Motor neuron (in vitro differentiated cells): ENCODE results near the gene TMEM134. TPM values are rescaled to one million over a fixed set of nuclear protein-coding genes. Genes with fewer than 3 reads are reported as not detected.
"Not testable (repeated sequence)": the region's sequence is repeated elsewhere in the genome, so short reads cannot be mapped to it uniquely, and the experiment has no call there.

Experiments used
- ATAC-seq, 8 experiments: fragments of 200-7000 bp; cut with Tn5 transposase; replicated peaks in 6 of 8; 2 replicates each; pipeline ENCODE4 v1.8.0; 2021; ENCODE audit warnings: mild to moderate bottlenecking in 8 of 8, moderate library complexity in 8 of 8
- H3K27ac ChIP-seq, 2 donors: fragments of 250-450 bp; sonication (Bioruptor Pico); 2 replicates each; pipeline ENCODE4 v1.9.0; 2021; ENCODE audit warnings: antibody characterized with exemption in 2 of 2, mild to moderate bottlenecking in 2 of 2, moderate library complexity in 1 of 2
- H3K4me1 ChIP-seq, 2 donors: fragments of 250-450 bp; sonication (Bioruptor Pico); replicated peaks in 1 of 2; 2 replicates each; pipeline ENCODE4 v1.6.1; 2021; ENCODE audit warnings: antibody characterized with exemption in 2 of 2, mild to moderate bottlenecking in 2 of 2, moderate library complexity in 1 of 2
- H3K4me3 ChIP-seq, 5 donors: fragments of 250-450 bp; sonication (Bioruptor Pico); 2 replicates each; pipeline ENCODE4 v1.9.0; 2021; ENCODE audit warnings: antibody characterized with exemption in 5 of 5, mild to moderate bottlenecking in 5 of 5, moderate library complexity in 4 of 5
- WGBS, 10 experiments: fragments of 450-650 bp; shearing (Covaris generic); methylation state at CpG; one replicate each; pipeline ENCODE4 v1.0.0; 2022; 5-methylcytosine and 5-hydroxymethylcytosine counted together
- in situ Hi-C, 9 experiments: fragments of 400-800 bp; cut with MboI; loops; one replicate each; pipeline ENCODE4 v1.15.0; 2021; ENCODE audit warnings: low sequenced_read_pairs in 9 of 9, low pct_unique_long_range_greater_than_20kb in 2 of 9; ENCODE audit not compliant: unreplicated experiment in 9 of 9
- total RNA-seq, 8 experiments: library from RNA; unstranded; fragments of 300-600 nt; gene quantifications; 2 replicates each; pipeline versions ENCODE4 v1.2.3 to v1.2.4, GENCODE V29; 2022

The TMEM134 gene
- total RNA-seq, 8 experiments from 2014 or later: 9.9 to 30.6 (median 17.2) TPM

- Histone ChIP-seq H3K4me1 (peaks cover 0 to 3% of the 10 kb centered on the region in 2 donors), H3K4me3 (no peak overlapping the region), H3K27ac (no peak overlapping the region)
- in situ Hi-C loops: loop anchor here in 1 of 9 experiments (25.0 kb wide), 1 partner anchor 102 kb away; the partner anchor contains the start of gene RAD9A
- 20 to 100% (median 95%) methylated on average over 1 to 8 of the region's 25 CpGs; no CpG with 5 or more reads in 5 of the 10 experiments for WGBS, 10 experiments
- no peak for ATAC-seq
These were observed 20.3 kb upstream of the TMEM134 start for GRCh38 chr11:67489203-67489884.

DNA sequence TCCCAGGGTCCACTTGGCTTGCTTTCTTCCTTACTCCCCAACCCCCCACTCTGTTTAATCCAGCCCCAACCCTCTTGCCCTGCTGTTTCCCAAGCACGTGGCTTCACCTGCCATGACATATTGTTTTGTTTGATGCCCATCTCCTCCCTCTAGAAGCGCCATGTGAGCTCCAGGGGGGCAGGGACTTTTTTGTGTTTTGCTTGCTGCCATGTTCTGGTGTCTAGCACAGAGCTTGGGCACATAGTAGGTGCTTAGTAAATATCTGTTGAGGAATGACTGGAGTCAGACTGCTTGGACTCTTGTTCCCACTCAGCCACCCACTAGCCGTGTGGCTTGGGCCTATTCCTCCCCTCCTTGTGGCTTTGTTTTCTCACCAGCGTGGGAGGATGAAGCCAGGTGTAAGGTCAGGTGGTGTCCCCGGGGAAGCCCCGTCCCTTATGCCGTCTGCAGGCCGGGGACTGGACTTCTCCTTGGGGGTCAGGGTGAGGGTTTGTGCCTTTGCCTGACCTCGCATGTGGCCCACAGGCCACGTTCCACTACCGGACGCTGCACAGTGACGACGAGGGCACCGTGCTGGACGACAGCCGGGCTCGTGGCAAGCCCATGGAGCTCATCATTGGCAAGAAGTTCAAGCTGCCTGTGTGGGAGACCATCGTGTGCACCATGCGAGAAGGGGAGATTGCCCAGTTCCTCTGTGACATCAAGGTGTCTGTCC is 17.6 kb upstream of the TMEM134 start:
- ATAC-seq: no peak
- Histone ChIP-seq H3K4me3 (no peak overlapping the region), H3K27ac (no peak overlapping the region), H3K4me1 (peaks cover 6 to 12% of the 10 kb centered on the region in 2 donors)
- WGBS, 10 experiments: 64 to 100% (median 93%) methylated on average over 2 to 16 of the region's 20 CpGs; no CpG with 5 or more reads in 4 of the 10 experiments
- in situ Hi-C loops: loop anchor here in 1 of 9 experiments (25.0 kb wide), 1 partner anchor 99 kb away; the partner anchor contains the start of gene RAD9A

DNA sequence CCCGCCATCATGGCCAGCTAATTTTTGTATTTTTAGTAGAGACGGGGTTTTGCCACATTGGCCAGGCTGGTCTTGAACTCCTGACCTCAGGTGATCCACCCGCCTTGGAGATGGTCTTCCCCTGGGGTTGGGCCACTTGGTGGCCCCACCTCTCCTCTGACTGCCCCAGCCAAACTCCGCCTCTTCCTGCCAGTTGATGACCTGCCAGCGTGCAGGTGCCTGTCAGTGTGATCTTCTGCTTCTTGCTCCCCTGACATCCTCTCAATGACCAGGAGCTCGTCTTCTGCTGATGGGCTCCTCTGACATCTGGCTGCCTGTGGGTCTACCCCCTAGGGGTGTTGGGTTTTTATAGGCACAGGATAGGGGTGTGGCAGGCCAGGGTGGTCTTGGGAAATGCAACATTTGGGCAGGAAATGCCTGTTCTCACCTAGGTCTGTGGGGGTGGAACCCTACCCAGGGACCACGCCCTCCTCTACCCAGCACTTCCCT is 16.9 kb upstream of the TMEM134 start:
- peaks cover 6 to 12% of the 10 kb centered on the region in 2 donors for H3K4me1 ChIP-seq
- in situ Hi-C loops: loop anchor here in 1 of 9 experiments (25.0 kb wide), 1 partner anchor 99 kb away; the partner anchor contains the start of gene RAD9A
- WGBS, 10 experiments: 90 to 100% (median 100%) methylated on average over 1 to 4 of the region's 7 CpGs; no CpG with 5 or more reads in 7 of the 10 experiments
- ATAC-seq, H3K4me3 ChIP-seq, H3K27ac ChIP-seq: not testable (repeated sequence)

- Histone ChIP-seq H3K4me3 (no peak overlapping the region), H3K27ac (no peak overlapping the region), H3K4me1 (peaks cover 6 to 12% of the 10 kb centered on the region in 2 donors)
- ATAC-seq: no peak
- in situ Hi-C loops: loop anchor here in 1 of 9 experiments (25.0 kb wide), 1 partner anchor 98 kb away; the partner anchor contains the start of gene RAD9A
- WGBS, 10 experiments: 33 to 87% (median 68%) methylated on average over 1 to 9 of the region's 11 CpGs; no CpG with 5 or more reads in 2 of the 10 experiments
These were observed 15.8 kb upstream of the TMEM134 start for GRCh38 chr11:67484847-67485311.

DNA sequence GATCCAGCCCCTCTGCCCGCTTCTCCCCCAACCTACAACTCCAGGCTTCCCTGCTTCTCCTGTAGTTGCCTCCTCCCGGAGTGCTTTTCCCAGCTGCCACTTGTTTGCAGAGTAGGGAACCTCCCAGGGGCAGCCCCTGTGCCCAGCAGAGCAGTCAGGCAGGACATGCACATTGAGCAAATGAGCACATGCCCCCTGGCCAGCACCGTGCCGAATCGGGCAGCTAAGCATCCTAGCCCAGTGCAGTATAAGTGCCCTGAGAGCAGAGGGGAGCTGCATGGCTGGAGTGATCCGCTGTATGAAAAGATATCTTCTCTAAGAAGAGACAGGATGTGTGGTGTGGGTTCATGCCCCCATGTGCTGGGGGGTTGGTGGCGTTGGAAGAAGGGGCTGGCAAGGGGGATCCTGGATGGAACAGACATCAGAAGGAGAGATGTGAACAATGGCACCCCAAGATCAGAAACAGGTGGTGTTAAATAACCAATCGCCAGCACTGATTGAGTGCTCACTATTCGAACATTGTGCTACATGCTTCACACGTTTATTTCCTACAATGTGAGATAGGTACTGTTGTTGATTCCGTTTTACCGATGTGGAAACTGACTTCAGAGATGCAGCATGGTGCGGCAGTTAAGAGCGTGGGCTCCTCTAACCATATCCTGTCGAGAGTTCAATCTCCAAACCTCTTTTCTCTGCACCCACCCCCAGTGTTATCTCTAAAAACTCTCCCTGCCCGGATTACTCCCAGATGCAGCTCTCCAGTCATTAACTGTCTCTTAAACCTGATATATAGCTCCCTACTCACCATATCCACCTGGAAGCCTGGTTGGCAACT is 15.0 kb upstream of the TMEM134 start:
- no peak for ATAC-seq
- 80 to 100% (median 92%) methylated on average over 1 to 9 of the region's 16 CpGs; no CpG with 5 or more reads in 4 of the 10 experiments for WGBS, 10 experiments
- peaks cover 6 to 12% of the 10 kb centered on the region in 2 donors for H3K4me1 ChIP-seq
- in situ Hi-C loops: loop anchor here in 1 of 9 experiments (25.0 kb wide), 1 partner anchor 97 kb away; the partner anchor contains the start of gene RAD9A
- H3K4me3 ChIP-seq: peak overlapping the region; percentile 44 to 65 (median 54)
- peak overlapping the region in 1 of 2 donors; percentile 94 for H3K27ac ChIP-seq

- peak; percentile 90 to 98 (median 92) for ATAC-seq
- Histone ChIP-seq H3K27ac (peak within 1 kb of the TSS; percentile 94), H3K4me1 (peaks cover 6 to 12% of the 10 kb centered on the region in 2 donors), H3K4me3 (peak within 1 kb of the TSS; percentile 44 to 65 (median 54))
- in situ Hi-C loops: loop anchor here in 1 of 9 experiments (25.0 kb wide), 1 partner anchor 96 kb away; the partner anchor contains the start of gene RAD9A
- 0 to 40% (median 8%) methylated on average over 1 to 15 of the region's 60 CpGs; no CpG with 5 or more reads in 2 of the 10 experiments for WGBS, 10 experiments
These were observed 14.1 kb upstream of the TMEM134 start, which contains the start of gene AIP for GRCh38 chr11:67482827-67483798. TSS of gene AIP (plus strand) at chr11:67483026. CDS start at chr11:67483159, 133 bp downstream.

DNA sequence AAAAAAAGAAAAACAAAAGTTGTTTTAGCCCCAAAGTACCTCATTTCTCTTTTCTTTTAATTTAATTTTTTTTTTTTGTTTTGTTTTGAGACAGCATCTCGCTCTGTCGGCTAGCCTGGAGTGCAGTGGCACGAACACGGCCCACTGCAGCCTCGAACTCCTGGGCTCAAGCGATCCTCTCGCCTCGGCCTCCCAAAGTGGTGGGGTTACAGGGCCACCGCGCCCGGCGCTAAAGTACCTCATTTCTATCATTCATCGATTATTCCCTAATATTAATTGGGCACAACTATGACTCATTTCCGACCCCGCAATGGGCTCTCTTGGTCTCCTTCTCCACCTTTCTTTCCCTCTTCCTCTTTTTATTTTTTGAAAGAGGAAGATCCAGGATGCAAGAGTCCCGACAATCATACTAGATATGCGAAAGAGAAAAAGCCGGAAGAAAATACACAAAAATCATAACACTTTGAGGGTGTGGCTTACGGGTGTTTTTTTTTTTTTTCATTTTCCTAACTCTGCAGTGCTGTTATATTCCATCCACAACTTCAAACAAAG is 13.3 kb upstream of the TMEM134 start:
- ATAC-seq: peak in 3 of 8 experiments; percentile 13 to 26 (median 19)
- in situ Hi-C loops: loop anchor here in 1 of 9 experiments (25.0 kb wide), 1 partner anchor 95 kb away; the partner anchor contains the start of gene RAD9A
- peak overlapping the region; percentile 44 to 65 (median 54) for H3K4me3 ChIP-seq
- no peak overlapping the region for H3K27ac ChIP-seq
- 11 to 75% (median 44%) methylated on average over 5 to 18 of the region's 19 CpGs for WGBS, 10 experiments
- peaks cover 6 to 12% of the 10 kb centered on the region in 2 donors for H3K4me1 ChIP-seq

- in situ Hi-C loops: loop anchor here in 1 of 9 experiments (25.0 kb wide), 1 partner anchor 90 kb away; the partner anchor contains the start of gene RAD9A
- not testable (repeated sequence) for H3K4me3 ChIP-seq, ATAC-seq, H3K27ac ChIP-seq, H3K4me1 ChIP-seq
- WGBS, 10 experiments: 56 to 100% (median 90%) methylated on average over 1 to 5 of the region's 16 CpGs
These were observed 8.4 kb upstream of the TMEM134 start for GRCh38 chr11:67477344-67478050.

DNA sequence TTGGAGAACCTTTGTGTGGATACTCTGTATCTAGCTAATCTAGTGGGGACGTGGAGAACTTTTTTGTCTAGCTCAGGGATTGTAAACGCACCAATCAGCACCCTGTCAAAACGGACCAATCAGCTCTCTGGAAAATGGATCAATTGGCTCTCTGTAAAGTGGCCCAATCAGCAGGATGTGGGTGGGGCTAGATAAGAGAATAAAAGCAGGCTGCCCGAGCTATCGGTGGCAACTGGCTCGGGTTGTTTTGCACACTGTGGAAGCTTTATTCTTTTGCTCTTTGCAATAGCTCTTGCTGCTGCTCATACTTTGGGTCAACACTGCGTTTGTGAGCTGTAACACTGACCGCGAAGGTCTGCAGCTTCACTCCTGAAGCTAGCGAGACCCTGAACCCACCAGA is 7.6 kb upstream of the TMEM134 start:
- in situ Hi-C loops: loop anchor here in 1 of 9 experiments (25.0 kb wide), 1 partner anchor 89 kb away; the partner anchor contains the start of gene RAD9A
- H3K4me3 ChIP-seq, H3K27ac ChIP-seq, ATAC-seq, H3K4me1 ChIP-seq: not testable (repeated sequence)
- WGBS, 10 experiments: 21 to 100% (median 85%) methylated on average over 2 to 9 of the region's 10 CpGs; no CpG with 5 or more reads in 2 of the 10 experiments

- WGBS, 10 experiments: 0 to 86% (median 49%) methylated on average over 1 to 2 of the region's 7 CpGs; no CpG with 5 or more reads in 4 of the 10 experiments
- in situ Hi-C loops: no loop called here
- H3K4me3 ChIP-seq: no peak overlapping the region
- H3K4me1 ChIP-seq: peaks cover 7 to 10% of the 10 kb centered on the region in 2 donors
- no peak overlapping the region for H3K27ac ChIP-seq
- no peak for ATAC-seq
These were observed 3.8 kb upstream of the TMEM134 start for GRCh38 chr11:67472882-67473281.
